WTC11 (cell line): ENCODE measurements around the gene JMJD8. TPM values are rescaled to one million over a fixed set of nuclear protein-coding genes. Genes with fewer than 3 reads are reported as not detected.

Experiments
- ATAC-seq: fragments of 200-7000 bp; cut with Tn5 transposase; 2 replicates; pipeline ENCODE4 v1.10.0; 2021; ENCODE audit warnings: mild to moderate bottlenecking, moderate library complexity
- CTCF ChIA-PET: fragments of 300-600 bp; sonication (Branson Sonifier 250); formaldehyde crosslinking; loops from one replicate; lab custom pipeline; 2021; ENCODE audit warnings: antibody characterized with exemption; lab: Charles Lee
- POLR2A ChIA-PET: fragments of 350-600 bp; sonication (Branson Sonifier 250); formaldehyde crosslinking; loops from one replicate; lab custom pipeline; 2021; ENCODE audit warnings: antibody characterized with exemption; lab: Charles Lee
- DNase-seq: peaks from one replicate; pipeline ENCODE4 v3.0.0; 2021; ENCODE audit warnings: low spot score
- H3K27ac Mint-ChIP-seq: 2 replicates; pipeline ENCODE4 v1.8.0; 2021; ENCODE audit warnings: mixed read lengths
- H3K27me3 Mint-ChIP-seq: 2 replicates; pipeline ENCODE4 v1.8.0; 2021; ENCODE audit warnings: low read depth, mild to moderate bottlenecking, moderate library complexity, mixed read lengths
- H3K36me3 Mint-ChIP-seq: 2 replicates; pipeline ENCODE4 v1.8.0; 2021; ENCODE audit warnings: mixed read lengths
- H3K4me1 Mint-ChIP-seq: 2 replicates; pipeline ENCODE4 v1.8.0; 2022; ENCODE audit warnings: mixed read lengths
- H3K4me3 Mint-ChIP-seq: 2 replicates; pipeline ENCODE4 v1.8.0; 2021; ENCODE audit warnings: mild to moderate bottlenecking, moderate library complexity, mixed read lengths
- H3K9me3 Mint-ChIP-seq: 2 replicates; pipeline ENCODE4 v1.8.0; 2021; ENCODE audit warnings: mixed read lengths
- ATF6 ChIP-seq: sonication (generic); formaldehyde crosslinking; IDR thresholded peaks from 2 replicates; pipeline ENCODE4 v1.8.1; 2023; ENCODE audit warnings: mild to moderate bottlenecking, missing genetic modification reagents
- CBFB ChIP-seq: sonication (generic); formaldehyde crosslinking; IDR thresholded peaks from 2 replicates; pipeline ENCODE4 v1.8.1; 2022; ENCODE audit warnings: mild to moderate bottlenecking, low read depth, missing genetic modification reagents
- CREB1 ChIP-seq: sonication (generic); formaldehyde crosslinking; IDR thresholded peaks from 2 replicates; pipeline ENCODE4 v1.8.0; 2023; ENCODE audit warnings: mild to moderate bottlenecking, missing genetic modification reagents
- E2F5 ChIP-seq: sonication (generic); formaldehyde crosslinking; IDR thresholded peaks from 2 replicates; pipeline ENCODE4 v1.8.1; 2022; ENCODE audit warnings: mild to moderate bottlenecking, moderate library complexity, missing genetic modification reagents
- EMX1 ChIP-seq: fragments of 250-450 bp; sonication (Bioruptor Pico); IDR thresholded peaks from 2 replicates; pipeline ENCODE4 v1.8.0; 2021; ENCODE audit warnings: mild to moderate bottlenecking
- ERG ChIP-seq: fragments of 250-450 bp; sonication (Bioruptor Pico); IDR thresholded peaks from 2 replicates; pipeline ENCODE4 v1.8.0; 2021; ENCODE audit warnings: mild to moderate bottlenecking
- ESRRA ChIP-seq: sonication (generic); formaldehyde crosslinking; IDR thresholded peaks from 2 replicates; pipeline ENCODE4 v1.8.1; 2022; ENCODE audit warnings: mild to moderate bottlenecking, missing genetic modification reagents, borderline replicate concordance
- FOXJ3 ChIP-seq: sonication (generic); formaldehyde crosslinking; IDR thresholded peaks from 2 replicates; pipeline ENCODE4 v1.9.0; 2021; ENCODE audit warnings: missing genetic modification reagents, mild to moderate bottlenecking, borderline replicate concordance
- FOXP1 ChIP-seq: sonication (generic); formaldehyde crosslinking; IDR thresholded peaks from 2 replicates; pipeline ENCODE4 v1.8.0; 2022; ENCODE audit warnings: missing genetic modification reagents, mild to moderate bottlenecking, moderate library complexity, borderline replicate concordance
- FOXP4 ChIP-seq: sonication (generic); formaldehyde crosslinking; IDR thresholded peaks from 2 replicates; pipeline ENCODE4 v1.8.0; 2022; ENCODE audit warnings: mild to moderate bottlenecking, missing genetic modification reagents
- HMGXB4 ChIP-seq: sonication (generic); formaldehyde crosslinking; IDR thresholded peaks from 2 replicates; pipeline ENCODE4 v1.8.1; 2023; ENCODE audit warnings: mild to moderate bottlenecking, moderate library complexity, missing genetic modification reagents
- IRF2 ChIP-seq: sonication (generic); formaldehyde crosslinking; IDR thresholded peaks from 2 replicates; pipeline ENCODE4 v1.8.0; 2022; ENCODE audit warnings: low read depth, missing genetic modification reagents, borderline replicate concordance
- JAZF1 ChIP-seq: fragments of 250-450 bp; sonication (Bioruptor Pico); IDR thresholded peaks from 2 replicates; pipeline ENCODE4 v1.9.0; 2021; ENCODE audit warnings: moderate library complexity, mild to moderate bottlenecking, inconsistent platforms
- MXD4 ChIP-seq: fragments of 250-450 bp; sonication (Bioruptor Pico); IDR thresholded peaks from 2 replicates; pipeline ENCODE4 v1.8.0; 2021; ENCODE audit warnings: mild to moderate bottlenecking, moderate library complexity, borderline replicate concordance
- NFATC4 ChIP-seq: fragments of 250-450 bp; sonication (Bioruptor Pico); IDR thresholded peaks from 2 replicates; pipeline ENCODE4 v1.9.0; 2021; ENCODE audit warnings: mild to moderate bottlenecking
- NFE2L1 ChIP-seq: sonication (generic); formaldehyde crosslinking; IDR thresholded peaks from 2 replicates; pipeline ENCODE4 v1.8.1; 2023; ENCODE audit warnings: missing genetic modification reagents
- NR3C1 ChIP-seq: sonication (generic); formaldehyde crosslinking; conservative IDR thresholded peaks from 2 replicates; pipeline ENCODE4 v1.8.1; 2023; ENCODE audit warnings: low read depth, mild to moderate bottlenecking, missing genetic modification reagents
- TCF7 ChIP-seq: sonication (generic); formaldehyde crosslinking; IDR thresholded peaks from 2 replicates; pipeline ENCODE4 v1.8.0; 2022; ENCODE audit warnings: mild to moderate bottlenecking, low read depth, missing genetic modification reagents, moderate library complexity
- TEAD1 ChIP-seq: sonication (generic); formaldehyde crosslinking; IDR thresholded peaks from 2 replicates; pipeline ENCODE4 v1.8.0; 2022; ENCODE audit warnings: mild to moderate bottlenecking, missing genetic modification reagents
- USF1 ChIP-seq: sonication (generic); formaldehyde crosslinking; IDR thresholded peaks from 2 replicates; pipeline ENCODE4 v1.8.0; 2022; ENCODE audit warnings: mild to moderate bottlenecking, missing genetic modification reagents
- ZNF121 ChIP-seq: sonication (generic); formaldehyde crosslinking; IDR thresholded peaks from 2 replicates; pipeline ENCODE4 v1.8.0; 2023; ENCODE audit warnings: missing genetic modification reagents
- ZNF281 ChIP-seq: sonication (generic); formaldehyde crosslinking; IDR thresholded peaks from 2 replicates; pipeline ENCODE4 v1.8.0; 2023; ENCODE audit warnings: mild to moderate bottlenecking, missing genetic modification reagents
- ZNF416 ChIP-seq: fragments of 250-450 bp; sonication (Bioruptor Pico); IDR thresholded peaks from 2 replicates; pipeline ENCODE4 v1.9.0; 2021; ENCODE audit warnings: mild to moderate bottlenecking, inconsistent platforms
- total RNA-seq: library from RNA; stranded (reverse); gene quantifications from 3 replicates; pipeline ENCODE4 v1.2.3, GENCODE V29; 2021

Gene JMJD8
- total RNA-seq, 1 experiment from 2014 or later = 61.2 TPM

- no peak for TF ChIP-seq ZNF281 (CRISPR knock-in tag)
- TF ChIP-seq TEAD1 (CRISPR knock-in tag) = no peak
- TF ChIP-seq, all 79 proteins: peak for 0
These were observed 10.6 kb downstream of the JMJD8 start (continued) for GRCh38 chr16:673399-673991.

GRCh38 chr16:672851-673250, 11.3 kb downstream of the JMJD8 start:
- CTCF ChIA-PET = no interaction called here
- DNase-seq (no peak), ATAC-seq (no peak)
- H3K9me3 Mint-ChIP-seq = no peaks in the 10 kb centered on the region
- H3K36me3 Mint-ChIP-seq = peaks cover 11% of the 10 kb centered on the region
- POLR2A ChIA-PET = no interaction called here
- peaks cover 12% of the 10 kb centered on the region for H3K4me1 Mint-ChIP-seq
- H3K27ac Mint-ChIP-seq = no peak overlapping the region
- no peak for TF ChIP-seq ERG (CRISPR knock-in tag)
- TF ChIP-seq NFATC4 (CRISPR knock-in tag) = no peak
- TF ChIP-seq IRF2 (CRISPR knock-in tag) = no peak
- TF ChIP-seq CREB1 = no peak
- TF ChIP-seq USF1 (CRISPR knock-in tag) = no peak
- no peak for TF ChIP-seq HMGXB4 (CRISPR knock-in tag)
- no peak for TF ChIP-seq FOXP1 (CRISPR knock-in tag)
- no peak for TF ChIP-seq JAZF1 (CRISPR knock-in tag)
- no peak for TF ChIP-seq ATF6 (CRISPR knock-in tag)
- TF ChIP-seq TCF7 = no peak
- no peaks in the 10 kb centered on the region for H3K27me3 Mint-ChIP-seq
- H3K4me3 Mint-ChIP-seq = no peak overlapping the region

- ATAC-seq (no peak), DNase-seq (no peak)
- no peaks in the 10 kb centered on the region for H3K27me3 Mint-ChIP-seq
- no peaks in the 10 kb centered on the region for H3K9me3 Mint-ChIP-seq
- peaks cover 12% of the 10 kb centered on the region for H3K4me1 Mint-ChIP-seq
- H3K27ac Mint-ChIP-seq = no peak overlapping the region
- H3K36me3 Mint-ChIP-seq = peaks cover 11% of the 10 kb centered on the region
- H3K4me3 Mint-ChIP-seq = no peak overlapping the region
- ChIA-PET POLR2A (no interaction called here), CTCF (interaction anchor here (0.7 kb wide), 1 partner anchor 12 kb away, joined by 4 read pairs; no protein-coding TSS in a partner anchor)
- TF ChIP-seq CBFB (no peak), E2F5 (CRISPR knock-in tag) (no peak), ZNF416 (CRISPR knock-in tag) (no peak), FOXJ3 (CRISPR knock-in tag) (no peak), TEAD1 (CRISPR knock-in tag) (no peak), FOXP4 (CRISPR knock-in tag) (no peak), MXD4 (CRISPR knock-in tag) (no peak), ESRRA (CRISPR knock-in tag) (no peak), EMX1 (no peak), NR3C1 (CRISPR knock-in tag) (no peak), NFE2L1 (CRISPR knock-in tag) (no peak), ZNF121 (CRISPR knock-in tag) (no peak)
These were observed 11.8 kb downstream of the JMJD8 start for GRCh38 chr16:672371-672770.
